H9 (cell line): ENCODE results near the gene NOVA2. TPM values are rescaled to one million over a fixed set of nuclear protein-coding genes. Genes with fewer than 3 reads are reported as not detected.

Experiments
- DNase-seq: peaks from one replicate; pipeline ENCODE4 v3.0.0-alpha.2; 2017
- H2AFZ ChIP-seq: one replicate; pipeline ENCODE4 v1.6.1; 2013; ENCODE audit warnings: mild to moderate bottlenecking, low read length, control low read depth, moderate library complexity
- H2AK5ac ChIP-seq: 2 replicates; pipeline ENCODE4 v1.6.1; 2013; ENCODE audit warnings: low read length, control low read depth, mixed read lengths; ENCODE audit not compliant: insufficient read length
- H2BK120ac ChIP-seq: one replicate; pipeline ENCODE4 v1.6.1; 2013; ENCODE audit warnings: low read depth, mild to moderate bottlenecking, low read length, control low read depth, inconsistent platforms; ENCODE audit not compliant: poor library complexity, severe bottlenecking
- H2BK12ac ChIP-seq: 2 replicates; pipeline ENCODE4 v1.6.1; 2013; ENCODE audit warnings: low read length, control low read depth, mixed read lengths, low read depth; ENCODE audit not compliant: insufficient read length
- H2BK15ac ChIP-seq: 2 replicates; pipeline ENCODE4 v1.6.1; 2013; ENCODE audit warnings: low read depth, low read length, control low read depth
- H2BK20ac ChIP-seq: one replicate; pipeline ENCODE4 v1.6.1; 2013; ENCODE audit warnings: low read depth, mild to moderate bottlenecking, low read length, control low read depth, inconsistent platforms; ENCODE audit not compliant: poor library complexity, severe bottlenecking
- H2BK5ac ChIP-seq: 2 replicates; pipeline ENCODE4 v1.6.1; 2013; ENCODE audit warnings: low read length, control low read depth, mixed read lengths; ENCODE audit not compliant: insufficient read length
- H3K14ac ChIP-seq: 2 replicates; pipeline ENCODE4 v1.6.1; 2013; ENCODE audit warnings: low read length, control low read depth; ENCODE audit not compliant: insufficient read depth
- H3K18ac ChIP-seq: 2 replicates; pipeline ENCODE4 v1.6.1; 2013; ENCODE audit warnings: low read depth, mild to moderate bottlenecking, mixed read lengths, low read length, control low read depth; ENCODE audit not compliant: insufficient read length
- H3K23ac ChIP-seq: 2 replicates; pipeline ENCODE4 v1.6.1; 2013; ENCODE audit warnings: low read length, control low read depth, mixed read lengths, low read depth; ENCODE audit not compliant: insufficient read length
- H3K23me2 ChIP-seq: 2 replicates; pipeline ENCODE4 v1.6.1; 2013; ENCODE audit warnings: low read depth, mild to moderate bottlenecking, mixed read lengths, low read length, control low read depth; ENCODE audit not compliant: insufficient read length, poor library complexity, severe bottlenecking
- H3K27ac ChIP-seq: 2 replicates; pipeline ENCODE4 v1.5.1; 2013; ENCODE audit warnings: low read length, control low read depth, mixed read lengths, low read depth; ENCODE audit not compliant: insufficient read length
- H3K27me3 ChIP-seq: 2 replicates; pipeline ENCODE4 v1.6.1; 2013; ENCODE audit warnings: low read length, control low read depth, inconsistent platforms; ENCODE audit not compliant: insufficient read depth
- H3K4ac ChIP-seq: 2 replicates; pipeline ENCODE4 v1.6.1; 2013; ENCODE audit warnings: low read depth, mild to moderate bottlenecking, control low read depth, inconsistent platforms, low read length, moderate library complexity
- H3K4me1 ChIP-seq: 2 replicates; pipeline ENCODE4 v1.6.1; 2013; ENCODE audit warnings: low read length, control low read depth, inconsistent platforms; ENCODE audit not compliant: insufficient read depth
- H3K4me2 ChIP-seq: 2 replicates; pipeline ENCODE4 v1.6.1; 2013; ENCODE audit warnings: low read length, control low read depth, mixed read lengths; ENCODE audit not compliant: insufficient read length, insufficient read depth
- H3K56ac ChIP-seq: 2 replicates; pipeline ENCODE4 v1.6.1; 2013; ENCODE audit warnings: low read depth, mild to moderate bottlenecking, mixed read lengths, low read length, control low read depth; ENCODE audit not compliant: insufficient read length
- H3K79me1 ChIP-seq: 2 replicates; pipeline ENCODE4 v1.6.1; 2013; ENCODE audit warnings: low read depth, mild to moderate bottlenecking, moderate library complexity, low read length, control low read depth, inconsistent platforms; ENCODE audit not compliant: insufficient read depth, poor library complexity, severe bottlenecking
- H3K79me2 ChIP-seq: 2 replicates; pipeline ENCODE4 v1.6.1; 2013; ENCODE audit warnings: low read length, control low read depth, inconsistent platforms; ENCODE audit not compliant: insufficient read depth
- H3K9ac ChIP-seq: 2 replicates; pipeline ENCODE4 v1.6.1; 2013; ENCODE audit warnings: low read length, control low read depth, mixed read lengths; ENCODE audit not compliant: insufficient read length; ENCODE audit errors: extremely low read depth
- H3K9me3 ChIP-seq: one replicate; pipeline ENCODE4 v1.6.1; 2013; ENCODE audit warnings: low read depth, low read length, inconsistent platforms; ENCODE audit not compliant: control insufficient read depth
- H3T11ph ChIP-seq: one replicate; pipeline ENCODE4 v1.6.1; 2013; ENCODE audit warnings: mild to moderate bottlenecking, low read length, control low read depth, inconsistent platforms
- H4K20me1 ChIP-seq: one replicate; pipeline ENCODE4 v1.6.1; 2013; ENCODE audit not compliant: control insufficient read depth, insufficient read length, insufficient read depth
- H4K5ac ChIP-seq: 2 replicates; pipeline ENCODE4 v1.6.1; 2013; ENCODE audit warnings: low read depth, mild to moderate bottlenecking, mixed read lengths, low read length, control low read depth; ENCODE audit not compliant: insufficient read length
- H4K8ac ChIP-seq: replicated peaks from 2 replicates; pipeline ENCODE4 v1.6.1; 2013; ENCODE audit warnings: low read length, control low read depth, mixed read lengths, low read depth; ENCODE audit not compliant: insufficient read length
- H4K91ac ChIP-seq: 2 replicates; pipeline ENCODE4 v1.6.1; 2013; ENCODE audit warnings: low read depth, mild to moderate bottlenecking, moderate library complexity, mixed read lengths, low read length, control low read depth; ENCODE audit not compliant: insufficient read length
- H3K27ac Mint-ChIP-seq, 3 experiments: 2 replicates in 2 of 3; 3 replicates in 1 of 3; pipeline ENCODE4 v1.8.0; 2020 to 2021; ENCODE audit warnings: mixed read lengths in 3 of 3, mild to moderate bottlenecking in 1 of 3, moderate library complexity in 1 of 3
- H3K27me3 Mint-ChIP-seq: 2 replicates; pipeline ENCODE4 v1.8.0; 2021; ENCODE audit warnings: low read depth, mild to moderate bottlenecking, moderate library complexity, mixed read lengths
- H3K36me3 Mint-ChIP-seq, 3 experiments: 2 replicates in 2 of 3; 3 replicates in 1 of 3; pipeline ENCODE4 v1.8.0; 2020 to 2021; ENCODE audit warnings: low read depth in 3 of 3, mixed read lengths in 3 of 3; ENCODE audit not compliant: insufficient read depth in 1 of 3
- H3K4me1 Mint-ChIP-seq, 2 experiments: 2 replicates each; pipeline ENCODE4 v1.8.0; 2020; ENCODE audit warnings: mixed read lengths in 2 of 2
- H3K4me3 Mint-ChIP-seq, 2 experiments: 2 replicates in 1 of 2; 3 replicates in 1 of 2; pipeline ENCODE4 v1.8.0; 2020 to 2021; ENCODE audit warnings: mild to moderate bottlenecking in 2 of 2, mixed read lengths in 2 of 2, moderate library complexity in 1 of 2
- H3K9me3 Mint-ChIP-seq, 2 experiments: 2 replicates in 1 of 2; 3 replicates in 1 of 2; pipeline ENCODE4 v1.8.0; 2020; ENCODE audit warnings: mild to moderate bottlenecking in 2 of 2, mixed read lengths in 2 of 2, moderate library complexity in 1 of 2
- CTCF ChIP-seq: fragments of 200-600 bp; sonication (generic); conservative IDR thresholded peaks from 3 replicates; pipeline ENCODE4 v1.8.0; 2021; ENCODE audit warnings: antibody characterized with exemption, mild to moderate bottlenecking
- WGBS: extraction: QIAGEN DNeasy Blood & Tissue Kit; methylation state at CpG from one replicate; pipeline ENCODE4 v1.1.7; 2013; ENCODE audit warnings: missing lambda C conversion rate, low lambda C conversion rate, mixed read lengths; ENCODE audit not compliant: insufficient read length; ENCODE audit errors: extremely low coverage; 5-methylcytosine and 5-hydroxymethylcytosine counted together
- total RNA-seq: library from RNA; stranded (reverse); gene quantifications from 2 replicates; pipeline ENCODE4 v1.2.1, GENCODE V29; 2021

Gene NOVA2
- total RNA-seq, 1 experiment from 2014 or later, result 8.8 TPM

GRCh38 chr19:45933759-45934158 lies 39.9 kb downstream of the NOVA2 start:
- Histone ChIP-seq H3K23ac (no peak overlapping the region), H3K14ac (no peak overlapping the region), H3K9me3 (no peaks in the 10 kb centered on the region), H2BK12ac (no peak overlapping the region), H2BK120ac (no peak overlapping the region), H2BK20ac (no peak overlapping the region), H4K8ac (no peak overlapping the region), H3K4me1 (no peaks in the 10 kb centered on the region), H2AFZ (no peak overlapping the region), H4K5ac (no peak overlapping the region), H2BK15ac (no peak overlapping the region), H3T11ph (no peak overlapping the region), H4K91ac (no peak overlapping the region), H3K4me2 (no peak overlapping the region), H3K18ac (no peak overlapping the region), H2AK5ac (no peak overlapping the region), H3K79me2 (no peaks in the 10 kb centered on the region), H3K27me3 (no peaks in the 10 kb centered on the region; the same call in 1 of the 2 replicates), H3K9ac (no peak overlapping the region), H4K20me1 (no peaks in the 10 kb centered on the region), H3K56ac (no peak overlapping the region), H3K27ac (no peak overlapping the region), H3K79me1 (no peaks in the 10 kb centered on the region), H3K4ac (no peak overlapping the region), H3K23me2 (no peaks in the 10 kb centered on the region), H2BK5ac (no peak overlapping the region)
- Mint-ChIP-seq H3K27me3 (peaks cover 65% of the 10 kb centered on the region), H3K27ac (no peak overlapping the region), H3K4me3 (no peak overlapping the region), H3K4me1 (peaks cover 7 to 39% of the 10 kb centered on the region in 2 experiments; a peak in 3 of 4 replicates), H3K9me3 (no peaks in the 10 kb centered on the region; a peak in 1 of 5 replicates), H3K36me3 (peaks cover 0 to under 1% (median 0%) of the 10 kb centered on the region in 3 experiments; a peak in 2 of 7 replicates)
- TF ChIP-seq CTCF, result no peak
- DNase-seq, result no peak
- whole genome bisulfite sequencing, result no CpG with 5 or more reads among the region's 9 CpGs
